ENCODE measurements around the gene IQSEC1. TPM values are rescaled to one million over a fixed set of nuclear protein-coding genes. Genes with fewer than 3 reads are reported as not detected.

The IQSEC1 gene
- total and polyA plus RNA-seq, 2 donors (not counting 1 experiment from before 2014, with no cell fraction given), result 4.3 to 18.2 TPM

DNA sequence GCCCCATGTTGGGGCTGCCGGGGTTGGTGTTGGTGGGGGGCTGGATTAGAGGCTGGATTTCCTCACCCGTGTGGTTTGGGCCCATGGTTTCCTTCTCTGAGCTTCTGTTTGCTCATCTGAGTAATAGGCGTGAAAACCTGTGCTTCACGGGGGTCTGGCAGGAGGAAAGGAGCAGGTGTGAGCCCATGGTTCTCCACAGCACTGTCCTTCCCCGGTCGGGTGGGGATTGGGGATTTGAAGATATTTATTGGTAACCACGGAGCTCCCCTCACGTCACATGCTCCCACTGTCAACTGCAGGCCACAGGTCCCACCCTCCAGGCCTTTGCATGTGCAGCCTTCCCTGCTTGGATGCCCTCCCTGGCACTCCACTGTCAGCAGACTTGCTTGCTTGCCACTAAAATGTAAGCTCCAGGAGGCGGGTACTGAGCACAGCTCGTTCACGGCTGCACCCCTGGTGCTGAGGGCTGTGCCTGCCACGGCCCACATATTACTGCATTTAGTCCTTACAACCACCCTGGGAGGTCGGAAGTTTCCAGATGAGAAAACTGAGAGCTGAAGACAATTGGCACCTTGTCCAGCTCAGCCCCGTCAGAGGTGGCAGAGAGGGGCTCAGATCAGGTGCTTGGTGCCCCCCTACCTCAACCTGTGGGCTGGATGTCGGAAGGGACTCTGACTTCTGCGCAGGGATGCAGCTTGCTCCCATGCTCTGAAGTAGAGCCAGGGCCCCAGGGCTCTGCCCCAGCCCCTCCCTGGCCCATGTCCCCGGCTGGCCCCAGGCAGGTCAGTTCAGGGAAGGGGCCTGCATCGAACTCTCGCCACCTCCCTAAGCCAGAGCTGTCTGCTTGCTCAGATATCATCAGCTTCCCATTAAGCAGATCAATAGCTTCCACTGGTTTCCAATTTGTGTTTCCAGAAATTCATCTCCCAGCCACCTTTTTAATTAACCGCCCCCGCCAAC is 29.4 kb upstream of the IQSEC1 start:
- no peak for DNase-seq (ENCODE audit: low read depth in 2 of 2)
- H2AFZ ChIP-seq (ENCODE audit: low read length), result no peak overlapping the region
- TF ChIP-seq EZH2 (IDR thresholded peaks at IDR 0.05; ENCODE audit: low read length, missing control alignments), result no peak
- TF ChIP-seq, protein P1, sequence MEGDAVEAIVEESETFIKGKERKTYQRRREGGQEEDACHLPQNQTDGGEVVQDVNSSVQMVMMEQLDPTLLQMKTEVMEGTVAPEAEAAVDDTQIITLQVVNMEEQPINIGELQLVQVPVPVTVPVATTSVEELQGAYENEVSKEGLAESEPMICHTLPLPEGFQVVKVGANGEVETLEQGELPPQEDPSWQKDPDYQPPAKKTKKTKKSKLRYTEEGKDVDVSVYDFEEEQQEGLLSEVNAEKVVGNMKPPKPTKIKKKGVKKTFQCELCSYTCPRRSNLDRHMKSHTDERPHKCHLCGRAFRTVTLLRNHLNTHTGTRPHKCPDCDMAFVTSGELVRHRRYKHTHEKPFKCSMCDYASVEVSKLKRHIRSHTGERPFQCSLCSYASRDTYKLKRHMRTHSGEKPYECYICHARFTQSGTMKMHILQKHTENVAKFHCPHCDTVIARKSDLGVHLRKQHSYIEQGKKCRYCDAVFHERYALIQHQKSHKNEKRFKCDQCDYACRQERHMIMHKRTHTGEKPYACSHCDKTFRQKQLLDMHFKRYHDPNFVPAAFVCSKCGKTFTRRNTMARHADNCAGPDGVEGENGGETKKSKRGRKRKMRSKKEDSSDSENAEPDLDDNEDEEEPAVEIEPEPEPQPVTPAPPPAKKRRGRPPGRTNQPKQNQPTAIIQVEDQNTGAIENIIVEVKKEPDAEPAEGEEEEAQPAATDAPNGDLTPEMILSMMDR (conservative IDR thresholded peaks at IDR 0.05 in 1 of 2, IDR thresholded peaks at IDR 0.05 in 1 of 2; ENCODE audit: low read depth in 1 of 2, low read length in 2 of 2), result no peak

DNA sequence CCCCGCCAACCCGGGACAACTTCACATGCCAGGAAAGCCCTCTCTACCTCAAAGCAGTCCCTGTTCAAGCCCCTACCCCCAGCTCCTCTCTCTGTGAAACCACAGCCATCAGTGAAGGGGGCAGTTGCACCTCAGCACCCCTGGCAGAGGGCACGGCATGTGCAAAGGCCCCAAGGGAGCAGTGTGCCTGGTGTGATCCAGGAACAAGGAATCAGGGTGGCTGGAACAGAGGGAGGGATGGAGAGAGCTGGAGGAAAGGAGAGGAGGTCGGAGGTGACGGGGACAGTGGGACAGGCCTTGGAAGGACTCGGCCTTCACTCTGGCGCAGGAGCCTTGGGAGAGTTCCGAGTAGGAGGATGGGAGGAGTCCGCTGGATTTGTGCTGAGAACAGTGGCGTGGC is 26.5 kb upstream of the IQSEC1 start:
- Histone ChIP-seq H3K27ac (ENCODE audit: insufficient read depth, low read length) (no peak overlapping the region), H3K9ac (ENCODE audit: insufficient read depth, low read length) (no peak overlapping the region), H3K4me2 (ENCODE audit: extremely low read depth, insufficient read depth, low read length) (no peak overlapping the region), H3K27me3 (ENCODE audit: control insufficient read depth, insufficient read depth, low read length) (no peaks in the 10 kb centered on the region), H2AFZ (ENCODE audit: low read length) (no peak overlapping the region), H3K4me3 (replicated peaks in 1 of 4; ENCODE audit: control extremely low read depth in 1 of 4, insufficient read depth in 1 of 4, low read depth in 3 of 4, low read length in 4 of 4) (no peak overlapping the region), H4K20me1 (ENCODE audit: control insufficient read depth, extremely low read depth, insufficient read depth, low read length) (no peaks in the 10 kb centered on the region), H3K36me3 (ENCODE audit: control insufficient read depth, insufficient read depth, low read length) (no peaks in the 10 kb centered on the region), H3K79me2 (ENCODE audit: control insufficient read depth, insufficient read depth, low read length) (no peaks in the 10 kb centered on the region), H3K9me3 (ENCODE audit: control insufficient read depth, insufficient read depth, low read depth, low read length) (no peaks in the 10 kb centered on the region), H3K4me1 (ENCODE audit: control insufficient read depth, extremely low read depth, insufficient read depth, low read length) (no peaks in the 10 kb centered on the region)
- no peak for DNase-seq (ENCODE audit: low read depth in 2 of 2)
- TF ChIP-seq, protein P1 (conservative IDR thresholded peaks at IDR 0.05 in 1 of 2, IDR thresholded peaks at IDR 0.05 in 1 of 2; ENCODE audit: low read depth in 1 of 2, low read length in 2 of 2), result no peak
- no peak for TF ChIP-seq EZH2 (IDR thresholded peaks at IDR 0.05; ENCODE audit: low read length, missing control alignments)

More for the DNA sequence above, 29.4 kb upstream of the IQSEC1 start:
- Histone ChIP-seq H3K4me3 (replicated peaks in 1 of 4; ENCODE audit: control extremely low read depth in 1 of 4, insufficient read depth in 1 of 4, low read depth in 3 of 4, low read length in 4 of 4) (no peak overlapping the region), H3K27me3 (ENCODE audit: control insufficient read depth, insufficient read depth, low read length) (no peaks in the 10 kb centered on the region), H3K79me2 (ENCODE audit: control insufficient read depth, insufficient read depth, low read length) (no peaks in the 10 kb centered on the region), H4K20me1 (ENCODE audit: control insufficient read depth, extremely low read depth, insufficient read depth, low read length) (no peaks in the 10 kb centered on the region), H3K4me1 (ENCODE audit: control insufficient read depth, extremely low read depth, insufficient read depth, low read length) (no peaks in the 10 kb centered on the region), H3K27ac (ENCODE audit: insufficient read depth, low read length) (no peak overlapping the region), H3K36me3 (ENCODE audit: control insufficient read depth, insufficient read depth, low read length) (no peaks in the 10 kb centered on the region), H3K9me3 (ENCODE audit: control insufficient read depth, insufficient read depth, low read depth, low read length) (no peaks in the 10 kb centered on the region), H3K9ac (ENCODE audit: insufficient read depth, low read length) (no peak overlapping the region), H3K4me2 (ENCODE audit: extremely low read depth, insufficient read depth, low read length) (no peak overlapping the region)

DNA sequence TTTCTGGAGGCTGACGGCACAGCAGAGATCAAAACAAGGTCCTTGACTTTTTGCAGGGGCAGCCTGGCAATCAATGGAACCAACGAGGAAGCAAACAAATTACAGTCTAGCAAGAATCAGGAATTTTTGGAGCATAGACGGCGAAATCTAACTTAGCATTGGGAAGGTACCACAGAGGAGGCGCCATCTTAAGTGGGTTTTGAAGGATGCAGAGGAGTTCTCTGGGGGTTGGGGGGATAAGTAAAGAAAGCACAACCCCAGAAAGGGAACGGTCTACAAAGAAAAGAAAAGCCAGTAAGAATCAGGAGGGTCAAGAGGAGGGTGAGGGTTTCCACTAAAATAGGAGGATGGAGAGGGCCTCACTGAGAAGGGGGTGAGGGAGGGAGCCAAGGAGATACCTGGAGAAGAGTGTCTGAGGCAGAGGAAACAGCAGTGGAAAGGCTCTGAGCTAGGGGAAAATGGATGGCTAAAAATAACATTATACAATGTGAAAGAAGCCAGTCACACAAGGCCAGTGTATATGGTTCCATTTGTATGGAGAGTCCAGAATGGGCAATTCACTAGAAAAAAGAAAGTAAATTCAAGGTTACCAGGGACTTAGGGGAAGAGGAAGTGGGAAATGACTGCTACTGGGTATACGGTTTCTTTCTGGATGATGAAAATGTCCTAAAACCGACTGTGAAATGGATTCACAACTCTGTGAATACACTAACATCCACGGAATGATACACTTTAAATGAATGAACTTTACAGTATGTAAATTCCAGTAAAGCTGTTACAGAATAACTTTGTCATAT is 25.2 kb upstream of the IQSEC1 start:
- H3K27ac ChIP-seq (ENCODE audit: insufficient read depth, low read length), result no peak overlapping the region
- H3K4me2 ChIP-seq (ENCODE audit: extremely low read depth, insufficient read depth, low read length), result no peak overlapping the region
- DNase-seq (ENCODE audit: low read depth in 2 of 2), result no peak
- H3K4me1 ChIP-seq (ENCODE audit: control insufficient read depth, extremely low read depth, insufficient read depth, low read length), result no peaks in the 10 kb centered on the region
- H3K9me3 ChIP-seq (ENCODE audit: control insufficient read depth, insufficient read depth, low read depth, low read length), result no peaks in the 10 kb centered on the region
- no peaks in the 10 kb centered on the region for H3K79me2 ChIP-seq (ENCODE audit: control insufficient read depth, insufficient read depth, low read length)
- H3K9ac ChIP-seq (ENCODE audit: insufficient read depth, low read length), result no peak overlapping the region
- H3K36me3 ChIP-seq (ENCODE audit: control insufficient read depth, insufficient read depth, low read length), result no peaks in the 10 kb centered on the region
- H2AFZ ChIP-seq (ENCODE audit: low read length), result no peak overlapping the region
- no peaks in the 10 kb centered on the region for H4K20me1 ChIP-seq (ENCODE audit: control insufficient read depth, extremely low read depth, insufficient read depth, low read length)
- H3K27me3 ChIP-seq (ENCODE audit: control insufficient read depth, insufficient read depth, low read length), result no peaks in the 10 kb centered on the region
- no peak overlapping the region for H3K4me3 ChIP-seq (replicated peaks in 1 of 4; ENCODE audit: control extremely low read depth in 1 of 4, insufficient read depth in 1 of 4, low read depth in 3 of 4, low read length in 4 of 4)
- TF ChIP-seq, protein P1 (conservative IDR thresholded peaks at IDR 0.05 in 1 of 2, IDR thresholded peaks at IDR 0.05 in 1 of 2; ENCODE audit: low read depth in 1 of 2, low read length in 2 of 2), result no peak
- TF ChIP-seq EZH2 (IDR thresholded peaks at IDR 0.05; ENCODE audit: low read length, missing control alignments), result no peak
